Loucy (cell line): ENCODE results near the gene HYI.

Experiments used
- H2AFZ ChIP-seq: fragments of 200-600 bp; sonication (generic); 2 replicates; pipeline ENCODE4 v1.6.0; 2016; ENCODE audit warnings: antibody characterized with exemption, mild to moderate bottlenecking, low read length, moderate library complexity
- H3F3A ChIP-seq: fragments of 200-600 bp; 2 replicates; pipeline ENCODE4 v1.6.0; 2016; ENCODE audit warnings: antibody characterized with exemption, low read depth, mild to moderate bottlenecking
- H3K27me3 ChIP-seq: fragments of 200-600 bp; sonication (generic); 2 replicates; pipeline ENCODE4 v1.6.1; 2014; ENCODE audit warnings: low read length, mild to moderate bottlenecking; ENCODE audit not compliant: insufficient read depth, poor library complexity, severe bottlenecking
- H3K36me3 ChIP-seq: fragments of 200-600 bp; sonication (generic); 2 replicates; pipeline ENCODE4 v1.6.1; 2016; ENCODE audit warnings: low read length; ENCODE audit not compliant: insufficient read depth
- H3K4me1 ChIP-seq: fragments of 200-600 bp; sonication (generic); 2 replicates; pipeline ENCODE4 v1.5.1; 2014; ENCODE audit warnings: low read length, mild to moderate bottlenecking; ENCODE audit not compliant: insufficient read depth, poor library complexity, severe bottlenecking
- H3K4me2 ChIP-seq: fragments of 200-600 bp; sonication (generic); 2 replicates; pipeline ENCODE4 v1.6.0; 2014; ENCODE audit warnings: antibody characterized with exemption, low read length, low read depth, mild to moderate bottlenecking; ENCODE audit not compliant: poor library complexity, severe bottlenecking
- H3K4me3 ChIP-seq: fragments of 200-600 bp; sonication (generic); 2 replicates; pipeline ENCODE4 v1.5.1; 2014; ENCODE audit warnings: low read length, mild to moderate bottlenecking, mixed read lengths; ENCODE audit not compliant: poor library complexity, severe bottlenecking
- H3K79me2 ChIP-seq: fragments of 200-600 bp; sonication (generic); 2 replicates; pipeline ENCODE4 v1.6.1; 2014; ENCODE audit warnings: low read length; ENCODE audit not compliant: insufficient read depth
- H3K9ac ChIP-seq: fragments of 200-600 bp; sonication (generic); 2 replicates; pipeline ENCODE4 v1.6.0; 2014; ENCODE audit warnings: mild to moderate bottlenecking, low read depth, low read length, moderate library complexity; ENCODE audit not compliant: poor library complexity, severe bottlenecking
- H3K9me2 ChIP-seq: fragments of 200-600 bp; sonication (generic); replicated peaks from 2 replicates; pipeline ENCODE4 v1.6.1; 2016; ENCODE audit warnings: low read depth, low read length, mixed read lengths
- H3K9me3 ChIP-seq: fragments of 200-600 bp; sonication (generic); 2 replicates; pipeline ENCODE4 v1.6.1; 2014; ENCODE audit warnings: mild to moderate bottlenecking, antibody characterized with exemption, low read length, low read depth; ENCODE audit not compliant: insufficient read depth
- H4K20me1 ChIP-seq: fragments of 200-600 bp; sonication (generic); 2 replicates; pipeline ENCODE4 v1.6.0; 2014; ENCODE audit warnings: antibody characterized with exemption, low read length, mild to moderate bottlenecking; ENCODE audit not compliant: insufficient read depth, poor library complexity, severe bottlenecking
- CTCF ChIP-seq: fragments of 200-600 bp; sonication (generic); conservative IDR thresholded peaks from 2 replicates; pipeline ENCODE4 v1.5.1; 2014; ENCODE audit warnings: mild to moderate bottlenecking, antibody characterized with exemption, low read length
- EZH2phosphoT487 ChIP-seq: fragments of 200-600 bp; IDR thresholded peaks from 2 replicates; pipeline ENCODE4 v1.6.1; 2018; ENCODE audit warnings: antibody characterized with exemption, mild to moderate bottlenecking, moderate library complexity, borderline replicate concordance

The HYI gene

GRCh38 chr1:43468414-43468813, 14.7 kb upstream of the HYI start:
- Histone ChIP-seq H3F3A (no peaks in the 10 kb centered on the region), H3K9me2 (no peaks in the 10 kb centered on the region), H3K4me2 (no peak overlapping the region), H4K20me1 (no peaks in the 10 kb centered on the region), H2AFZ (no peak overlapping the region), H3K4me1 (peaks cover 16% of the 10 kb centered on the region), H3K36me3 (no peaks in the 10 kb centered on the region), H3K9ac (no peak overlapping the region), H3K9me3 (no peaks in the 10 kb centered on the region), H3K4me3 (no peak overlapping the region), H3K27me3 (no peaks in the 10 kb centered on the region), H3K79me2 (no peaks in the 10 kb centered on the region)
- TF ChIP-seq CTCF = no peak
- TF ChIP-seq EZH2phosphoT487 = no peak

GRCh38 chr1:43466403-43466802, 12.7 kb upstream of the HYI start:
- no peak overlapping the region for H3K9ac ChIP-seq
- H3K36me3 ChIP-seq = no peaks in the 10 kb centered on the region
- H3K9me3 ChIP-seq = no peaks in the 10 kb centered on the region
- no peaks in the 10 kb centered on the region for H3K79me2 ChIP-seq
- no peaks in the 10 kb centered on the region for H4K20me1 ChIP-seq
- H3K4me2 ChIP-seq = peak overlapping the region; percentile 35
- TF ChIP-seq CTCF (no peak), EZH2phosphoT487 (no peak)
- H3K4me1 ChIP-seq = peaks cover 16% of the 10 kb centered on the region
- no peaks in the 10 kb centered on the region for H3K27me3 ChIP-seq
- H3K4me3 ChIP-seq = no peak overlapping the region
- H3F3A ChIP-seq = no peaks in the 10 kb centered on the region
- H2AFZ ChIP-seq = 0 out of 2 replicates have a peak overlapping the region, but pooled peaks have one; percentile 19
- H3K9me2 ChIP-seq = no peaks in the 10 kb centered on the region

- Histone ChIP-seq H3K9ac (no peak overlapping the region), H3F3A (no peaks in the 10 kb centered on the region), H3K4me2 (no peak overlapping the region), H3K9me3 (no peaks in the 10 kb centered on the region), H3K79me2 (no peaks in the 10 kb centered on the region), H3K9me2 (no peaks in the 10 kb centered on the region), H2AFZ (no peak overlapping the region), H3K27me3 (no peaks in the 10 kb centered on the region), H3K4me1 (peaks cover 16% of the 10 kb centered on the region), H3K36me3 (no peaks in the 10 kb centered on the region), H3K4me3 (no peak overlapping the region), H4K20me1 (no peaks in the 10 kb centered on the region)
- TF ChIP-seq EZH2phosphoT487 = no peak
- TF ChIP-seq CTCF = no peak
These were observed 11.9 kb upstream of the HYI start for GRCh38 chr1:43465505-43466067.
